Subcutaneous preadipocyte (primary cell): ENCODE data around the gene ZNF883. TPM values are rescaled to one million over a fixed set of nuclear protein-coding genes. Genes with fewer than 3 reads are reported as not detected.

Experiments
- total RNA-seq: library from RNA; depleted of rRNA; stranded (reverse); fragments of >200 nt; gene quantifications from 2 replicates; pipeline ENCODE4 v1.2.3, GENCODE V29; 2012

ZNF883 gene
- 0.73 and 2.0 TPM in 2 replicates for total RNA-seq

GRCh38 chr9:113011911-113012381, at the start of gene ZNF883:
Gene ZNF883, minus strand, starts transcription at chr9:113012192.

GRCh38 chr9:113056191-113057106, 44.5 kb upstream of the ZNF883 start, which contains the start of gene ZFP37:
Gene ZFP37, minus strand, starts transcription at chr9:113056724. Its CDS starts 36 bp downstream, at chr9:113056688.

Other genes with a start within 250 kb of the ZNF883 start
- gene SLC46A2, start 121.3 kb downstream of the ZNF883 start, total RNA-seq = not detected in 2 replicates
- 0.73 and 1.6 TPM in 2 replicates for gene ZFP37, start 44.5 kb upstream of the ZNF883 start, total RNA-seq
- 15.6 and 22.8 TPM in 2 replicates for gene SLC31A2, start 138.8 kb upstream of the ZNF883 start, total RNA-seq
- gene FKBP15, start 209.1 kb upstream of the ZNF883 start, total RNA-seq = 22.0 and 26.4 TPM in 2 replicates
- 19.1 and 22.1 TPM in 2 replicates for gene SLC31A1, start 209.4 kb upstream of the ZNF883 start, total RNA-seq